NCI-H1417 treated with DMSO at 0.1 percent for 48 hours (cell line): ENCODE data around the gene RASEF.

ENCODE experiments used
- DNase-seq: peaks from one replicate; lab custom pipeline; 2025; lab: John Stamatoyannopoulos, UW

The RASEF gene

GRCh38 chr9:83056174-83056573, 6.8 kb downstream of the RASEF start:
- DNase-seq: no peak

GRCh38 chr9:83047839-83048775, 14.8 kb downstream of the RASEF start:
- DNase-seq: no peak

DNA sequence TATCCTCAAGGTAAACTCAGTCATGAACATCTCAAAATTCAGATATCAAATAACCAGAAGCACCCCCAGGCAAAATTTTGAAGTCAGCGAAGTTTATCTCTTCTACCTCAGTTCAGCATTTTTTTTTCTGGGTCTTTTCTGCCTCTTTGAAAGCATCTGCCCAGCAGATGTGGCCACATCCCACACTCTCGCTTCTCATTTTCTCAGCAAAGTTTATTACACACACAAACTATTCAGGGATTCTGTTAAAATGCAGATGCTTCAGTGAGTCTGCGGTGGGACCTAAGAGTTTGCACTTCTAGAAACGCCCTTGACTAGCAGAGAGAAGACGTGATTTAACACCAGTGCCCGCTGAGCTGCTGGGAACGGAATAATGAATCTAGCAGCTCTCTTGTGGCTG, 19.3 kb downstream of the RASEF start:
- DNase-seq: no peak

DNA sequence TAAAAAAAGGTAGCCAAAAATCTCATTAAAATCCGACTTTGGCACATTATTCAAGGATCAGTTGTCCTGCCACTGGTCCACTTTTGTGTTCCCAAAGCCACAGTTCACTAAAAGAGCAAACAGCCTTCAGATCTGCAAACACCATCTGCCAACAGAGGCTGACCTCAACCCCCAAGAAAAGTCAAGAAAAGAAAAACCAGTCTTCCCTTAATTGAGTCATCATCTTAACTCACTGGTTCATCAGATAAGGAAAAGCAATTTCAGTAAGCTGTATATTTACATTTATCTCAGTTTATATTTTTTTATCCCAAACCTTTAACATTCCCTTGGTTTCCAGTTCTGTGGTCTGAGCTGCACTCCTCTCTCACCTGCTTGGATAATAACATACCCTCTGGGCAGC, 21.2 kb downstream of the RASEF start:
- no peak for DNase-seq

GRCh38 chr9:83039303-83039702, 23.6 kb downstream of the RASEF start:
- no peak for DNase-seq

- DNase-seq: no peak
These were observed 26.9 kb downstream of the RASEF start for GRCh38 chr9:83036043-83036442.

DNA sequence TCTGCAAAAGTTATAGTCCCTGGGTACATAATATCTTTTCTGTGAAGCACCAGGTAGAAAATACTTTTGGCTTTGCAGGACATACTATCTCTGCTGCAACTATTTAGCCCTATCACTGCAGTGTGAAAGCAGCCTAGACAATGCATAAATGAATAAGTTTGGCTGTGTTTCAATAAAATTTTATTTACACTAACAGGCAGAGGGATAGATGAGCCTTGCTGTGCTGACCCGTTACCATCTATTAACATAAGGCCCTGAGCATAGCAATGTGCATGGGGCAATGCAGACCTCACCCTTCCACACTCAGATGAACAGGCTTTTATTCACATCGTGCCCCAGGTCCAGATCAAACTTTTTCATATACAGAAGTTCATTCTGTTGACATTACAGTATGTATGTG, 27.8 kb downstream of the RASEF start:
- no peak for DNase-seq

DNA sequence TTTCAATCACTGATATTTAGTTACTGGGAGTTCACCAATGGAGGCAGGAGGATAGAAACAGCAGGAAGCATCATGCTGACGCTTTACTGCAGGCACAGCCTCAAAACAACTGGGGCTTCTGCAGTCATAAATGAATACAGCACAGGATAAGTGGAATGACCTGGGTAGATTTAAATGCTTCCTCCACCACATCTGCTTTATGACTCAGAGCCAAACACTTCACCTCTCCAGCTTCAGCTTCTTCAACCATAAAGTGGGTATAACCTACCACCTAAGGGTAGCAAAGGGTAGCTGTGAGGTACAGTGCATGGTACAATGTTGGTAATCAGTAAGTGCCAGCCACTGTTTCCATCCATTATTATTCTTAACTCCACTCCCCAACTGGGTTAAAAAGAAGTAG, 28.4 kb downstream of the RASEF start:
- DNase-seq: no peak

DNA sequence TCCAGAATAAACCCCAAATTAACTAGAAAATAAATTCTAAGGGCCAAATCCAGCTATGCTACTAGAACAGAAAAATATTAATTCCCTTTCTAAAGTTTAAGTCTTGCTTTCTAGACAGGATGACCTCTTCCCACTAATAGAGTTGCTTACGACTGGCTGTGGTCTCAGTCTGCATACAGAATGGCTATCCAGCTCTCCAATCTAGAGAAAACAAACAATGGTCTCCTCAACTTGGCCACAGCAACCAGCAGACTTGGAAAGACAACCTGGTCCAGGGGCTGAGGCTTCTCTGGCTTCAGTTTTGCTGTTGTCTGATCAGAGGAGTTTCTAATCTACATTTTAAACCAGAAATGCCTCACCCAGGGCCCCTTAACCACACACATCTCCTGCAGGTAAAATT, 28.9 kb downstream of the RASEF start:
- no peak for DNase-seq

- no peak for DNase-seq
These were observed 30.8 kb downstream of the RASEF start for GRCh38 chr9:83032065-83032625.

GRCh38 chr9:83030391-83031107, 32.4 kb downstream of the RASEF start:
- no peak for DNase-seq

- no peak for DNase-seq
These were observed 33.3 kb downstream of the RASEF start for GRCh38 chr9:83029531-83030137.

- no peak for DNase-seq
These were observed 35.6 kb downstream of the RASEF start for GRCh38 chr9:83027153-83027891.

DNA sequence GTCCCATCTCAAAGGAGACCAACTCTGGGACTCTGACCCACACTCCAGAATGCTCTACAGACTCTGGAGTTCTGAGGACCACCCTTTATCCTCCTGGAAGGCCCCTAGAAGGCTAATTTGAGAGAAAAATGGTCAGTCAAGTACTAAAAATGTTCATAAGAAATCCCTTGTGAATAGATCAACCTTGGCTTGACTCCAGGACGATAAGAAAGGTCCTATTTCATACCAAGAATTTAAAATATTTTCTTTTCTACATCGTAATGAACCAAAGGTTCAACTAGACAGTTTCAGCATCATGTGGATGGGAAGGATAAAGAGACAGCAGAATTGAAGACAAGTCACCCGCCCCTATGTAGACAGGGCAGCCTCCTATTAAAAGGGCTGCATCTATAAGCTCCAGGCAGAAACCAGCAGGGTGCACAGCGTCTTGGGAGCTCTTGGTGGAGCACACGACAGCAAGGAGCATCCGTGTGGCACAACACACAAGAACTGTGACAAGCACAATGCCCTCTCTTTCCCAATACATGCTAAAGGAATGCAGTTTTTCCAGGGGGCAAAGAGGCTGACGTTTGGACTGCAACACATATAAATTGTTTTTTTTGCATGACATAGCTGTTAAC, 38.3 kb downstream of the RASEF start:
- no peak for DNase-seq

DNA sequence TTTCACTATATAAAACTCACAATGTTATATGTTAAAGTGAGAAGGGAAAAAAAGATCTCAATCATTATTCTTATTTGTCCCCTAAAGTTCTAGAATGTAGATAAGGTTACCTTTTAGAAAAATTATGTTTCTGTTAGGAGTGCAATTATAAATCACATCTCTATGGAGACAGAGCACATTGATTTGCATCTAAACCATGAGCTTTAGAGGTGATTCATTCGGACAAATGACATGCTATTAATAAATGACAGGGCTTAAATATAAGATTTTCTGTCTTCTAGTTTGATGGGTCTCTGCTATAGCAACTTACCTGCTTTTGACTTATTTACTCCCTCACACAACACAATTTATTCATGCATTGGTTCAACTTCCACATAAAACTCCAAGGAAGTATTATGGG, 39.8 kb downstream of the RASEF start:
- no peak for DNase-seq

DNA sequence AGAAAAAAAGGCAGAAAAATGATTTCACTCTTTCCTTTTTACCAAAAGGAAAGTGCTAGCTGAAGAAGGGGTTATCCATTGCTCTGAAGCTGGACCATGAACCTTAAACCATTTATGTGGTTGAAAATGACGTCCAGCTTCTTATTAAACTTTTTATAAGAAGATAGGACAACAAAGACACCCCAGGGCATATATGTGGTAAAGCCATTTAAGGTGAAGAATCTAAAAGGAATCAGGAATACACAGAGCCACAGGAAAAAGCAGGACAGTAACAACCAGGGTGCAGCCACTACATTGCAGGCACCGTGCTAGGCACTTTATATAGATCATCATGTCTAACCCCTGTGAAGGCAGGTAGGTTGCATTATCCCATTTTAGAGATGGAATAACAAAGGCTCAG, 42.1 kb downstream of the RASEF start:
- DNase-seq: no peak

GRCh38 chr9:83020327-83020726, 42.6 kb downstream of the RASEF start:
- no peak for DNase-seq

DNA sequence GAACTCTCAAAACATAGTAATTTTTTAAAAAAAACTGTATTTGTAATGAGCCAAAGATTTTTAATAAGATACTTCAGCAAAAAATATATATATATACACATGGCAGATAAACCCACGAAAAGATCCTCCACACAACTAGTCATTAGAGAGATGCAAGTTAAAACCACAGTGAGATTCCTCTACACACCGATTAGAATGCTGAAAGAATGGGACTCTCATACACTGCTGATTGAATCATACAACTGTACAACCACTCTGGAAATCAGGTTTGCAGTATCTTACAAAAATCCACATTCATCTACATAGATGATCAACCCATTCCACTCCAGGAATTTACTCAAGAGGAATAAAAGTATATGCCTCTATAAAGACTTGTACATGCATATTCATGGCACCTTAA, 43.7 kb downstream of the RASEF start:
- no peak for DNase-seq

GRCh38 chr9:83015897-83016296, 47.0 kb downstream of the RASEF start:
- DNase-seq: no peak

DNA sequence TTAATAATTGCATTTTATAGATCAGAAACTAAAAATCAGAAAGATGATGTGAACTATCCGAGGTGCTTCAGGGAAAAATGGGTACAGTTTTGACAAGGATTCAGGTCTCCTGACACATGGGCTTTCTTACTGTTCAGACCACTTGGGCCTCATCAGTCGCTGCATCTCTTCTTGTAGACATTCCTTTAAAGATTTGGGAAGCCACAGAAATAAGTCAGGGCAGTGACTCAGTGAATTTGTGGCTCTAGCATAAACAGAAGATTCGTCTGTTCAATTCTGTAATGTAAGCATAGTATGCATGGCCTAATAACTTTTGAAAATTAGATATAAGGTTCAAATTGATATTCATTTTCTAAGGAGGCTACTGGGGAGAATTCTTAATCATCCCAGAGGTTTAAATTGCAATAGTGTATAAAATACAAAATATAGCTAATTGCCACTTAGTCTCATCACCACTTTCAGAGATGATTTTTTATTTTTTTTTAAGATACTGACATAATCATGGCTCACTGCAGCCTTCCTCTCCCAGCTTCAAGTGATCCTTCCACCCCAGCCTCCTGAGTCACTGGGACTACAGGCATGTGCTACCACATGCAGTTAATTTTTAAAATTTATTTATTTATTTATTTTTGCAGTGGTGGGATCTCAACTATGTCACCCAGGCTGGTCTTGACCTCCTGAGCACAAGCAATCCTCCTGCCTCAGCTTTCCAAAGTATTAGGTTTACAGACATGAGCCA, 48.9 kb downstream of the RASEF start:
- no peak for DNase-seq
